Measurements from ENCODE around the gene TRIM59.

The TRIM59 gene

DNA sequence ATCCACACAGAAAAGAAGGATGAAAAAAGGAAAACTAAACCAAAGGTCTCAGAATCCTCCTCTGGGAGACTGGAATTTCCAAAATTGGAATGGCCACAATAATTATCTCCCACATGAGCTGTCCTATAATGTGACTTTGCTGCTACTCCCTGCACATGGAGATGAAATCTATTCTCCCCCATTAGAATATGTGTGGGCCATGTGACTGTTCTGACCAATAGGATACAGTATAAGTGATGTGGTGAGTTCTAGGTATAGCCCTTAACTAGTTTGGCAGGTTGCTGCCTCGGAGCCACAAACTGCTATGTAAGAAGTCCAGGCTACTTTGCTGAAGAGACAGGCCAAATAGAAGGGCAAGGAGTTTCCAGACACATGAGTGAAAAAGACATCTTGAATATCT is 5.2 kb downstream of the TRIM59 start:
- no peak overlapping the region for H3K18ac ChIP-seq (ENCODE audit: low read length)
- peaks cover 11 to 13% of the 10 kb centered on the region in 2 experiments for H3K36me3 ChIP-seq (ENCODE audit: control insufficient read depth in 1 of 2, insufficient read depth in 2 of 2, low read length in 2 of 2)
- H4K91ac ChIP-seq (ENCODE audit: low read depth, low read length), result no peak overlapping the region
- no peak overlapping the region for H2AFZ ChIP-seq (ENCODE audit: insufficient read depth, low read length, poor library complexity)
- no peaks in the 10 kb centered on the region for H3K27me3 ChIP-seq (ENCODE audit: insufficient read depth, low read length)
- peaks cover 13% of the 10 kb centered on the region for H3K79me2 ChIP-seq (ENCODE audit: control insufficient read depth, insufficient read depth, low read length, poor library complexity)
- H3K9ac ChIP-seq (ENCODE audit: low read length), result no peak overlapping the region
- no peak overlapping the region for H3K23ac ChIP-seq (ENCODE audit: low read length)
- H2BK5ac ChIP-seq (ENCODE audit: low read depth, low read length, poor library complexity), result no peak overlapping the region
- no peak overlapping the region for H2BK120ac ChIP-seq (ENCODE audit: insufficient read depth, low read length, poor library complexity)
- no peak overlapping the region for H3K4me2 ChIP-seq (ENCODE audit: low read length)
- H3K4ac ChIP-seq (ENCODE audit: low read depth, low read length), result peak overlapping the region; percentile 69
- H3K4me3 ChIP-seq (ENCODE audit: low read depth, low read length), result no peak overlapping the region
- H2AK5ac ChIP-seq (ENCODE audit: low read length), result no peak overlapping the region
- H3K27ac ChIP-seq (ENCODE audit: low read depth, low read length), result no peak overlapping the region
- no peak overlapping the region for H4K8ac ChIP-seq (ENCODE audit: low read depth, low read length)
- peaks cover 3 to 7% of the 10 kb centered on the region in 2 experiments for H3K4me1 ChIP-seq (ENCODE audit: control insufficient read depth in 1 of 2, insufficient read depth in 2 of 2, low read length in 2 of 2)
- DNase-seq, result peak in 1 of 2 donors; percentile 18
- H3K9me3 ChIP-seq (ENCODE audit: insufficient read depth, low read depth, low read length), result no peaks in the 10 kb centered on the region
- H3K79me1 ChIP-seq (ENCODE audit: low read length), result peaks cover 4% of the 10 kb centered on the region
- no CpG with 5 or more reads among the region's 1 CpG for WGBS (ENCODE audit: extremely low coverage, insufficient coverage, insufficient read length)
- no peak overlapping the region for H3K14ac ChIP-seq (ENCODE audit: low read length)
- H2BK12ac ChIP-seq (ENCODE audit: low read length), result no peak overlapping the region
- H4K12ac ChIP-seq (ENCODE audit: low read depth, low read length), result no peak overlapping the region

DNA sequence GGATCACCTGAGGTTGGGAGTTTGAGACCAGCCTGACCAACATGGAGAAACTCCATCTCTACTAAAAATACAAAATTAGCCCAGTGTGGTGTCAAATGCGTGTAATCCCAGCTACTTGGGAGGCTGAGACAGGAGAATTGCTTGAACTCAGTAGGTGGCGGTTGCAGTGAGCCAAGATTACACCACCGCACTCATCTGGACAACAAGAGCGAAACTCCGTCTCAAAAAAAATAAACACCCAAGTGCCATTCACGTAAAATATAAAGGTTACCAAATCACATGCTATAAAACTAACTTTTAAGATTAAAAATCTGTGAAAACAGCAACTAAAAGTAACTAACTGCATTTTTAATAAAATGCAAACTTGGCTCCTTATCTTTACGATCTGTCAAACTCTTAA is 8.9 kb downstream of the TRIM59 start:
- Histone ChIP-seq H3K79me2 (ENCODE audit: control insufficient read depth, insufficient read depth, low read length, poor library complexity) (peaks cover 3% of the 10 kb centered on the region), H3K4me2 (ENCODE audit: low read length) (no peak overlapping the region), H3K18ac (ENCODE audit: low read length) (no peak overlapping the region), H3K27me3 (ENCODE audit: insufficient read depth, low read length) (no peaks in the 10 kb centered on the region), H2AFZ (ENCODE audit: insufficient read depth, low read length, poor library complexity) (no peak overlapping the region), H3K23ac (ENCODE audit: low read length) (no peak overlapping the region), H4K8ac (ENCODE audit: low read depth, low read length) (no peak overlapping the region), H3K9ac (ENCODE audit: low read length) (no peak overlapping the region), H2BK120ac (ENCODE audit: insufficient read depth, low read length, poor library complexity) (no peak overlapping the region), H3K4me1 (ENCODE audit: control insufficient read depth in 1 of 2, insufficient read depth in 2 of 2, low read length in 2 of 2) (peaks cover 0 to 3% of the 10 kb centered on the region in 2 experiments), H3K79me1 (ENCODE audit: low read length) (no peaks in the 10 kb centered on the region), H3K14ac (ENCODE audit: low read length) (no peak overlapping the region), H2BK12ac (ENCODE audit: low read length) (no peak overlapping the region), H3K4me3 (ENCODE audit: low read depth, low read length) (no peak overlapping the region), H3K36me3 (ENCODE audit: control insufficient read depth in 1 of 2, insufficient read depth in 2 of 2, low read length in 2 of 2) (peaks cover 12 to 13% of the 10 kb centered on the region in 2 experiments), H3K27ac (ENCODE audit: low read depth, low read length) (no peak overlapping the region), H2BK5ac (ENCODE audit: low read depth, low read length, poor library complexity) (no peak overlapping the region), H3K4ac (ENCODE audit: low read depth, low read length) (peak overlapping the region; percentile 19), H4K91ac (ENCODE audit: low read depth, low read length) (no peak overlapping the region), H3K9me3 (ENCODE audit: insufficient read depth, low read depth, low read length) (no peaks in the 10 kb centered on the region), H4K12ac (ENCODE audit: low read depth, low read length) (no peak overlapping the region), H2AK5ac (ENCODE audit: low read length) (no peak overlapping the region)
- WGBS (ENCODE audit: extremely low coverage, insufficient coverage, insufficient read length), result no CpG with 5 or more reads among the region's 7 CpGs
- DNase-seq, result no peak

DNA sequence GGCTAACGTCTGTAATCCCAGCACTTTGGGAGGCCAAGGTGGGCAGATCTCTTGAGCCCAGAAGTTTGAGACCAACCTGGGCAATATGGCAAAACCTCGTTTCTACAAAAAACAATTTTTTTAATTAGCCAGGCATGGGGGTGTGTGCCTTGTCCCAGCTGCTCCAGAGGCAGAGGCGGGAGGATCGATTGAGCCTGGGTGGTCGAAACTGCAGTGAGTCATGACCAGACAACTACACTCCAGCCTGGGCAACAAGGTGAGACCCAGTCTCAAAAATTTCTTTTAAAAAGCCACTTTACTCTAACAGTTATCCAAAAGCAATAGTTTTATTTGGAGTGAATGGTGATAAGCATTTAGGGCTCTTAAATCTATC is 12.5 kb downstream of the TRIM59 start:
- DNase-seq, result no peak
- no CpG with 5 or more reads among the region's 5 CpGs for WGBS (ENCODE audit: extremely low coverage, insufficient coverage, insufficient read length)
- Histone ChIP-seq H3K27ac (ENCODE audit: low read depth, low read length) (no peak overlapping the region), H3K9ac (ENCODE audit: low read length) (no peak overlapping the region), H3K4ac (ENCODE audit: low read depth, low read length) (no peak overlapping the region), H3K27me3 (ENCODE audit: insufficient read depth, low read length) (no peaks in the 10 kb centered on the region), H2BK12ac (ENCODE audit: low read length) (no peak overlapping the region), H2AFZ (ENCODE audit: insufficient read depth, low read length, poor library complexity) (no peak overlapping the region), H2BK120ac (ENCODE audit: insufficient read depth, low read length, poor library complexity) (no peak overlapping the region), H3K4me1 (ENCODE audit: control insufficient read depth in 1 of 2, insufficient read depth in 2 of 2, low read length in 2 of 2) (no peaks in the 10 kb centered on the region), H4K8ac (ENCODE audit: low read depth, low read length) (no peak overlapping the region), H3K14ac (ENCODE audit: low read length) (no peak overlapping the region), H3K18ac (ENCODE audit: low read length) (no peak overlapping the region), H3K23ac (ENCODE audit: low read length) (no peak overlapping the region), H3K4me3 (ENCODE audit: low read depth, low read length) (no peak overlapping the region), H4K91ac (ENCODE audit: low read depth, low read length) (no peak overlapping the region), H3K79me1 (ENCODE audit: low read length) (no peaks in the 10 kb centered on the region), H3K79me2 (ENCODE audit: control insufficient read depth, insufficient read depth, low read length, poor library complexity) (no peaks in the 10 kb centered on the region), H2BK5ac (ENCODE audit: low read depth, low read length, poor library complexity) (no peak overlapping the region), H3K4me2 (ENCODE audit: low read length) (no peak overlapping the region), H2AK5ac (ENCODE audit: low read length) (no peak overlapping the region), H4K12ac (ENCODE audit: low read depth, low read length) (no peak overlapping the region), H3K36me3 (ENCODE audit: control insufficient read depth in 1 of 2, insufficient read depth in 2 of 2, low read length in 2 of 2) (peaks cover 6 to 10% of the 10 kb centered on the region in 2 experiments), H3K9me3 (ENCODE audit: insufficient read depth, low read depth, low read length) (no peaks in the 10 kb centered on the region)

DNA sequence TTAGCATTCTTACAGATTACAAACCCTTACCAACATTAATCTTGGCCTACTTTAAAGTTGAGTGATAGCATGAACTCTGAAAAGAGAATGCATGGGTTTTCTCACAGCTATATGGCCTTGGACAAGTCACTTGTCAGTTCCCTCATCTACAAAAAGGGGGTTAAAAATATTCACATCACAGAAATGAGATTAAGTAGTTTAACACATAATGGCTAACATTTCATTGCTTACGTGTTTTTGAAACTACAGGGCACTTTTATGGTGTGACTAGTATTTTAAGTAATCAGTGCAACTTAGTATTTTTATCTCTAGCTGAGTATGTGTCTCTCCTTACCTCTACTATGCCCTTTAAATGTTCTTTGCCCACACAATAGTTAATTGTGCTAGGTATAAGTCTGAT is 13.8 kb downstream of the TRIM59 start:
- Histone ChIP-seq H3K79me2 (ENCODE audit: control insufficient read depth, insufficient read depth, low read length, poor library complexity) (no peaks in the 10 kb centered on the region), H3K4me2 (ENCODE audit: low read length) (no peak overlapping the region), H3K27me3 (ENCODE audit: insufficient read depth, low read length) (no peaks in the 10 kb centered on the region), H3K79me1 (ENCODE audit: low read length) (no peaks in the 10 kb centered on the region), H3K18ac (ENCODE audit: low read length) (no peak overlapping the region), H2AFZ (ENCODE audit: insufficient read depth, low read length, poor library complexity) (no peak overlapping the region), H3K27ac (ENCODE audit: low read depth, low read length) (no peak overlapping the region), H3K36me3 (ENCODE audit: control insufficient read depth in 1 of 2, insufficient read depth in 2 of 2, low read length in 2 of 2) (peaks cover 10 to 16% of the 10 kb centered on the region in 2 experiments), H2AK5ac (ENCODE audit: low read length) (no peak overlapping the region), H3K4me1 (ENCODE audit: control insufficient read depth in 1 of 2, insufficient read depth in 2 of 2, low read length in 2 of 2) (no peaks in the 10 kb centered on the region), H2BK12ac (ENCODE audit: low read length) (no peak overlapping the region), H3K4me3 (ENCODE audit: low read depth, low read length) (no peak overlapping the region), H4K91ac (ENCODE audit: low read depth, low read length) (no peak overlapping the region), H2BK5ac (ENCODE audit: low read depth, low read length, poor library complexity) (no peak overlapping the region), H3K23ac (ENCODE audit: low read length) (no peak overlapping the region), H4K8ac (ENCODE audit: low read depth, low read length) (no peak overlapping the region), H2BK120ac (ENCODE audit: insufficient read depth, low read length, poor library complexity) (no peak overlapping the region), H3K14ac (ENCODE audit: low read length) (no peak overlapping the region), H3K9me3 (ENCODE audit: insufficient read depth, low read depth, low read length) (no peaks in the 10 kb centered on the region), H3K9ac (ENCODE audit: low read length) (no peak overlapping the region), H3K4ac (ENCODE audit: low read depth, low read length) (no peak overlapping the region), H4K12ac (ENCODE audit: low read depth, low read length) (no peak overlapping the region)
- DNase-seq, result no peak
- no CpG with 5 or more reads among the region's 1 CpG for WGBS (ENCODE audit: extremely low coverage, insufficient coverage, insufficient read length)

Measured in trophoblast cell (in vitro differentiated cells and primary cell).